Progenitor cell of endocrine pancreas (in vitro differentiated cells): ENCODE results near the gene HMG20A. TPM values are rescaled to one million over a fixed set of nuclear protein-coding genes. Genes with fewer than 3 reads are reported as not detected.

Experiments
- DNase-seq: peaks from one replicate; pipeline ENCODE4 v3.0.0; 2021; ENCODE audit warnings: low spot score; ENCODE audit not compliant: unreplicated experiment
- H3K27ac Mint-ChIP-seq: 2 replicates; pipeline ENCODE4 v1.8.0; 2021; ENCODE audit warnings: mild to moderate bottlenecking, moderate library complexity, mixed read lengths
- H3K27me3 Mint-ChIP-seq: 2 replicates; pipeline ENCODE4 v1.8.0; 2021; ENCODE audit warnings: mixed read lengths
- H3K36me3 Mint-ChIP-seq: 2 replicates; pipeline ENCODE4 v1.8.0; 2022; ENCODE audit warnings: mixed read lengths; ENCODE audit not compliant: insufficient read depth
- H3K4me1 Mint-ChIP-seq: 2 replicates; pipeline ENCODE4 v1.8.0; 2021; ENCODE audit warnings: low read depth, mixed read lengths
- H3K4me3 Mint-ChIP-seq: 2 replicates; pipeline ENCODE4 v1.8.0; 2021; ENCODE audit warnings: low read depth, mild to moderate bottlenecking, moderate library complexity, mixed read lengths
- H3K9me3 Mint-ChIP-seq: 2 replicates; pipeline ENCODE4 v1.8.0; 2021; ENCODE audit warnings: low read depth, mixed read lengths
- total RNA-seq: library from RNA; stranded (reverse); gene quantifications from 2 replicates; pipeline ENCODE4 v1.2.1, GENCODE V29; 2021
- TF ChIP-seq, protein P1 (sequence below): fragments of 200-600 bp; sonication (generic); IDR thresholded peaks from one replicate; pipeline ENCODE4 v1.5.0; 2021; ENCODE audit warnings: antibody characterized with exemption, mild to moderate bottlenecking; ENCODE audit not compliant: unreplicated experiment

The HMG20A gene
- total RNA-seq, 1 donor from 2014 or later: 46.0 TPM

GRCh38 chr15:77391372-77391951, 29.2 kb upstream of the HMG20A start:
- TF ChIP-seq, protein P1, sequence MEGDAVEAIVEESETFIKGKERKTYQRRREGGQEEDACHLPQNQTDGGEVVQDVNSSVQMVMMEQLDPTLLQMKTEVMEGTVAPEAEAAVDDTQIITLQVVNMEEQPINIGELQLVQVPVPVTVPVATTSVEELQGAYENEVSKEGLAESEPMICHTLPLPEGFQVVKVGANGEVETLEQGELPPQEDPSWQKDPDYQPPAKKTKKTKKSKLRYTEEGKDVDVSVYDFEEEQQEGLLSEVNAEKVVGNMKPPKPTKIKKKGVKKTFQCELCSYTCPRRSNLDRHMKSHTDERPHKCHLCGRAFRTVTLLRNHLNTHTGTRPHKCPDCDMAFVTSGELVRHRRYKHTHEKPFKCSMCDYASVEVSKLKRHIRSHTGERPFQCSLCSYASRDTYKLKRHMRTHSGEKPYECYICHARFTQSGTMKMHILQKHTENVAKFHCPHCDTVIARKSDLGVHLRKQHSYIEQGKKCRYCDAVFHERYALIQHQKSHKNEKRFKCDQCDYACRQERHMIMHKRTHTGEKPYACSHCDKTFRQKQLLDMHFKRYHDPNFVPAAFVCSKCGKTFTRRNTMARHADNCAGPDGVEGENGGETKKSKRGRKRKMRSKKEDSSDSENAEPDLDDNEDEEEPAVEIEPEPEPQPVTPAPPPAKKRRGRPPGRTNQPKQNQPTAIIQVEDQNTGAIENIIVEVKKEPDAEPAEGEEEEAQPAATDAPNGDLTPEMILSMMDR: no peak
- Mint-ChIP-seq H3K4me1 (no peaks in the 10 kb centered on the region), H3K9me3 (peaks cover 12% of the 10 kb centered on the region), H3K36me3 (peaks cover 2% of the 10 kb centered on the region), H3K27ac (no peak overlapping the region), H3K27me3 (no peaks in the 10 kb centered on the region), H3K4me3 (no peak overlapping the region)
- DNase-seq: no peak

GRCh38 chr15:77392762-77393470, 27.8 kb upstream of the HMG20A start:
- DNase-seq: no peak
- Mint-ChIP-seq H3K27me3 (no peaks in the 10 kb centered on the region), H3K4me3 (no peak overlapping the region), H3K27ac (no peak overlapping the region), H3K36me3 (peaks cover 6% of the 10 kb centered on the region), H3K4me1 (no peaks in the 10 kb centered on the region), H3K9me3 (peaks cover 22% of the 10 kb centered on the region)
- TF ChIP-seq, protein P1: no peak

GRCh38 chr15:77393471-77393840, 27.2 kb upstream of the HMG20A start:
- no peak overlapping the region for H3K27ac Mint-ChIP-seq
- no peak overlapping the region for H3K4me3 Mint-ChIP-seq
- peaks cover 11% of the 10 kb centered on the region for H3K36me3 Mint-ChIP-seq
- H3K9me3 Mint-ChIP-seq: peaks cover 27% of the 10 kb centered on the region
- TF ChIP-seq, protein P1: no peak
- DNase-seq: no peak
- H3K27me3 Mint-ChIP-seq: no peaks in the 10 kb centered on the region
- H3K4me1 Mint-ChIP-seq: no peaks in the 10 kb centered on the region

- H3K4me3 Mint-ChIP-seq: no peak overlapping the region
- peaks cover 24% of the 10 kb centered on the region for H3K36me3 Mint-ChIP-seq
- peaks cover 44% of the 10 kb centered on the region for H3K9me3 Mint-ChIP-seq
- peaks cover 1% of the 10 kb centered on the region for H3K4me1 Mint-ChIP-seq
- no peaks in the 10 kb centered on the region for H3K27me3 Mint-ChIP-seq
- no peak for DNase-seq
- no peak overlapping the region for H3K27ac Mint-ChIP-seq
- TF ChIP-seq, protein P1: no peak
Observed at GRCh38 chr15:77395013-77395774, 25.5 kb upstream of the HMG20A start.

DNA sequence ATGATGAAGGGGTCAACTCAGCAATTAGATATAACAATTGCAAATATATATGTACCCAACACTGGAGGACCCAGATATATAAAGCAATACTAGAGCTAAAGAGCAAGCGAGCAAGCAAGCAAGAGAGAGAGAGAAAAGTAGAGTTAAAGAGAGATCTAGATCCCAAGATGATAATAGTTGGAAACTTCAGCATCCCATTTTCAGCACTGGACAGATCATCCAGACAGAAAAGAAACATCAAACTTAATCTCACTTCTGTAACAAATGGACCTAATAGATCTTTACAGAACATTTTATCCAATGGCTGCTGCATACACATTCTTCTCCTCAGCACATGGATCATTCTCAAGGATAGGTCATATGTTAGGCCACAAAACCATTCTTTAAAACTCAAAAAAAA, 24.0 kb upstream of the HMG20A start:
- H3K9me3 Mint-ChIP-seq: peaks cover 50% of the 10 kb centered on the region

More for the DNA sequence above, 24.0 kb upstream of the HMG20A start:
- H3K4me1 Mint-ChIP-seq: peaks cover 1% of the 10 kb centered on the region
- DNase-seq: no peak
- H3K27me3 Mint-ChIP-seq: no peaks in the 10 kb centered on the region
- TF ChIP-seq, protein P1: no peak
- peaks cover 28% of the 10 kb centered on the region for H3K36me3 Mint-ChIP-seq
- no peak overlapping the region for H3K27ac Mint-ChIP-seq
- H3K4me3 Mint-ChIP-seq: no peak overlapping the region
